Skin of body (tissue), 2 donors: ENCODE measurements around the gene KCNK15. TPM values are rescaled to one million over a fixed set of nuclear protein-coding genes. Genes with fewer than 3 reads are reported as not detected.

Experiments
- DNase-seq: peaks from one replicate; lab custom pipeline; 2025; lab: John Stamatoyannopoulos, UW
- total RNA-seq: library from RNA; depleted of rRNA; stranded (reverse); fragments of >200 nt; gene quantifications from one replicate; pipeline ENCODE4 v1.2.3, GENCODE V29; 2014

The KCNK15 gene
- total RNA-seq, 1 donor from 2014 or later: 0.59 TPM

DNA sequence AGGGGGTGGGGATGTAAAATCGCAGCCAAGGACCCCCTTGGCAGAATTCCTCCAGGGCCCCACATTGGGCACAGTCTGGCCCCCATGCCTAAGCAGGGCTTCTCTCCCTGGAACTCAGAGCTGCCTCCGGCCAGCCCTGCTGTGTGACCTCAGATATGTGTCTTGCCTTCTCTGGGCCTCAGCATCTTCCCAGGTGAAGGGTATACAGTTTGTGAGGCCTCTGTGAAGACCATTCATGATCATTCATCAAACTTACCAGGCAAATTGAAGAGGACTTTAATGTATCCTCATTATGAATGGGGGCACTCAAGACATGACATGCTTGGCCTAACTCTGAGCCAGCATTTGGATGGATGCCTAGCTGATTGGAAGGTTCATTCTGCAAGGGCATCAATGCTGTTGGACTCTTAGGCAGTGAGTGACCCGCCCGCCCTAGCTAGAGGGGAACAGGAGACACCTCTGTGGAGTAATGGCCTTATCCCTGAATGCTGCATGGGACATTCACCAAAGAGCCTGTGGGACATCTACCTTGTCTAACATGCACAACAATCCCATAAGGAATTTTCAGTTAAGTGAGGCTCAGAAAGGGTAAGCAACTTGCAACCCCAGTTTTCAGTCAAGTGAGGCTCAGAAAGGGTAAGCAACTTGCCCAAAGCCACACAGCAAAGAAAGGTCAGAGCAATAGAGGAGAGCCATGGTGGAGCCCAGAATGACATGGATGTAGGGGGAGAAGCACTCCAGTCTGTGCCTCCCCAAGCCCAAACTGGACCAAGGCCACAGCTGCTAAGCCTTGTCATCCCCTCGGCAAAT is 30.0 kb upstream of the KCNK15 start:
- DNase-seq: no peak

DNA sequence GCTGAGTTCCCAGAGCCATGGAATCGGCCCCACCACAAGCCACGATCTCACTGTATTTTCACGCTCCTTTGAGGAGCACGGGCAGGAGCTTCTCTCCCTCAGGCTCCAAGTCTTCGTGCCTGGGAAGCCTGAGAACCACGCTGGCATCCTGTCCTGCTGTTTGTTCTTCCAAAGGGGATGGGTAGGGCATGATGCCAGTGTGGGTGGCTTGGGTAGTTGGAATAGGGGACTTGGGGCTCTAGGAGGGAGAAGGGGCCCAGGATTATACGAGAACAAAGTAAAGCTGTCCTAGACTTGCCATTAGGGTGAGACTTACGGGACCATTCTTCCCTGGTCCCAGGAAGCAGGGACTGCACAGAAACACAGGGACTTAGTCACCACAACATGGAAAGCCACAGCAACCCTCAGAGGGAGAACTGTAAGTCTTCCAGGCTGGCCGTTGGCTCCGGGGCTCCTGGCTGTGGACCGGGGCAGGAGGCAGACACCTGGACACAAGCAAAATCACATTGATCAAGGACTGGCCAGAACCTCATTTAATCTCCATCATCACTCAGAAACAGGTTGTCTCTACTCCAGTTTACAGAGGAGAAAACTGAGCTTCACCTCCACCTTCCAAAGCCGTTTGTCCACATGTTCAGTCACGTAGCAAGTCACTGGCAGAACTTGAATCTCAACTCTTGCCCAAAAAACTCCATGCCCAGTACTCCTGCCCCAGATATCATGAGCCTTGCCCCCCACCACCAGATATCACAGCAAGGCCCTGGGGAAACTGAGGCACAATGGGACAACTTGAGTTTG is 29.2 kb upstream of the KCNK15 start:
- DNase-seq: no peak

DNA sequence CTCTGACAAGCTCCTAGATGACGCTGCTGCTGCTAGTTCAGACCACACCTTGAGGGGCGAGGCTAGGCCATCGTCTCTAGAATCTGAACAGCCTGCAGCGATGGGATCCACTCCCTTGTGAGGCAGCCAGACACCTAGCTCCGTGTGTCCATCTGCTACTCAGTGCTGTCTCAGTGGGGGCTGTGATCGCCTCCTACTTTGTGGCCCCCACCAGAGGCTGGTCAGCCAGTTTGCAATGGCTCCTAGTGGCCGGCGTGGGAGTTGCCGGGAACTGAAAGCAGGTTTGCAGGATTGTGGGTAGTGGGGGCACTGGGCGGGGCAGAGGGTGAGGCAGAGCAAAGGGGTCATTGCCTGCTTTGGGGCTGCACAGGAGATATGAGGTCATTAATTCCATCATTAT is 27.7 kb upstream of the KCNK15 start:
- DNase-seq: no peak

DNA sequence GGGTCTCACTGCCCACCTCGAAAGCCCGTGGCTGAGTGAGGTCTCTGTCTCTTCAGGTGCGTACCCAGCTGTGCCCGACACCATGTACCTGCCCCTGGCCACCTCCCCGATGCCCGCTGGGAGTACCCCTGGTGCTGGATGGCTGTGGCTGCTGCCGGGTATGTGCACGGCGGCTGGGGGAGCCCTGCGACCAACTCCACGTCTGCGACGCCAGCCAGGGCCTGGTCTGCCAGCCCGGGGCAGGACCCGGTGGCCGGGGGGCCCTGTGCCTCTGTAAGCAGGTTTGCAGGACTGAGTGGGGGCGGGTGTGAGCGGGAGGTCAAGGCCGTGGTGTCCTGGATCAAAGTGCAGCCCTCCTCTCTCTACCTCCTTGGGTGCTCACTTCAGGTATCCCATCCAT is 25.8 kb upstream of the KCNK15 start:
- DNase-seq: no peak

DNA sequence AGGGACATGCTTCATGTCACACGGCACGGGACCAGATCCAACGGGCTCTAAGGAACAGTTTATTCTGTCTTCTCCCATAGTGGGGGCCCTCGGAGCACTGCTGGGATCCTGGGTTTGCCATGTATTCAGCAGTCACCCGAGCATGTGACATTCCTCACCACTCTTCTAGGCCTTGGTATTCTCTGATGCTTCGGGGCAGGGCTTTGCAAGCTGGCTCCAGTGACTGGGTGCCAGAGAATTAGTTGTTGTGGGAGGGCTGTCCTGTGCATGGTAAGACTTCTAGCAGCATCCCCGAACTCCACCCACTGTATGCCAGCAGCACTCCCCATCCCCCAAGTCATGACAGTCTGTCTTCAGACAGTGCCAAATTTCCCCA is 25.1 kb upstream of the KCNK15 start:
- no peak for DNase-seq

DNA sequence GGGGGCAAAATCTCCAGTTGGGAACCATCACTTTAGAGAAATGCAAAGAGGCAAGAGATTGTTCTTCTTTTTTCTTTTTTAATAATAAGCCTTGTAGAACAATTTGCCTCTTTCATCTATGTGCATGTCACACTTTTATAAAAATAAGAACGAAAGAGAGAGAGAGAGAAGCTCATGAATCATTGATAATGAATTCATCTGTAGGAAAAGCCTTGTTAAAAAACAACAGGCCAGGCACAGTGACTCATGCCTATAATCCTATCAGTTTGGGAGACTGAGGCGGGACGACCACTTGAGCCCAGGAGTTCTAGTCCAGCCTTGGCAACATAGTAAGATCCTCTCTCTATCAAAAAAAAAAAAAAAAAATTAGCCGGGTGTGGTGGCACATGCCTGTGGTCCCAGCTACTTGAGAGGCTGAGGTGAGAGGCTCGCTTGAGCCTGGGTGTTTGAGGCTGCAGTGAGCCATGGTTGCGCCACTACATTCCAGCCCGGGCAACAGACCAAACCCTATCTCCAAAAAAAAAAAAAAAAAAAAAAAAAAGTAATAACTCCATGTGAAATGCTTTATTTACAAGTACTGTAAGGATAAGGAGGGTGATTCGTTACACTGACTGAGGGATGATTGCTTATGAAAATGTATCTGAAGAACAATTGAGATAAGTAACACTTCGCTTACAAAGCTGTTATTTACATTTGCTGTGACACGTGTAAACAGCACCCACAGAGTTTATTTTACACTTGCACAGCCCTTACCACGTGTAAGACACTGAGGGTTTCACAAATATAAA is 24.5 kb upstream of the KCNK15 start:
- no peak for DNase-seq

DNA sequence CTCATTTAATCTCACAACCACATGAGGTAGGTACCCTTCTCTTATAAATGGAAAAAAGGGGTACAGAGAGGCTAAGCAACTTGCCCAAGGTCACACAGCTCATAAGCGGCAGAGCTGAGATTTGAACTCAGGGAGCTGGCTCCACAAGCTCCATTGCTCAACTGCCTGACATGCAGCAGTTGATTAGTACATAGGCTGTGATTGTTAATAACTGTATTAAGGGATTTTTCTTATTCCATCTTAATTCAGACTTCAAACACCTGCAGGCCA is 23.9 kb upstream of the KCNK15 start:
- no peak for DNase-seq

DNA sequence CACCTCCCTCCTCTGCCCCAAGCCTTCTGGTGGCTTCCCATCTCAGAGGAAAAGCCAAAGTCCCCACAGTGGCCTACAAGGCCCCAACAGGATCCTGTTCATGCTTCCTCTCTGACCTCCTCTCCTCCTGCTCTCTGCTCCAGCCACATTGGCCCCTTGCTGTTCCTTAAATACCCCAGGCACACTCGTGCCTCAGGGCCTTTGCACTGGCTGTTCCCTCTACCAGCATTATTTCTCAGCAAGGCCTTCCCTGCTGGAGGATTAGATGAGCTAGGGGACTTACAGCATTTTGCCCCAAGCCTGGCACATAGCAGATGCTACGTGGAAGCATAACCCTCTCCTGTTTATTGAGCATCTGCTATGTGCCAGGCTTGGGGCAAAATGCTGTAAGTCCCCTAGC is 22.7 kb upstream of the KCNK15 start:
- no peak for DNase-seq

DNA sequence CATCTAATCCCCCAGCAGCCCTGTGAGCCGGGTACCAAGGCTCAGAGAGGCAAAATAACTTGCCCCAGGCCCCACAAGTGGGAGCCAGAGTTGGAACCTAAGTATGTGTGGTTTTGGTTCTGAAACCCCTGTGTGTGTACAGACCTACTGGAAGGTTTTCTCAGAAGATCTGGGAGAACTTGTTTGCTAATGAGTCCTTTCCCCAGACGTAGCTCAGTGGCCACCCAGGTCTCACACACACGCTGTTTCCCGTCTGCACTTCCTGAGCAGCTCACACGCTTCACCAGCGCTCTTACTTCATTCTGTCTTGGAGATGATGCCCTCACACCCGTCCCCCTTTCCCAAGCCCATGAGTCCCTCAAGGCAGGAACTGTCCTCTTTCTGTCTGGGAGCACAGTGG is 22.3 kb upstream of the KCNK15 start:
- no peak for DNase-seq

DNA sequence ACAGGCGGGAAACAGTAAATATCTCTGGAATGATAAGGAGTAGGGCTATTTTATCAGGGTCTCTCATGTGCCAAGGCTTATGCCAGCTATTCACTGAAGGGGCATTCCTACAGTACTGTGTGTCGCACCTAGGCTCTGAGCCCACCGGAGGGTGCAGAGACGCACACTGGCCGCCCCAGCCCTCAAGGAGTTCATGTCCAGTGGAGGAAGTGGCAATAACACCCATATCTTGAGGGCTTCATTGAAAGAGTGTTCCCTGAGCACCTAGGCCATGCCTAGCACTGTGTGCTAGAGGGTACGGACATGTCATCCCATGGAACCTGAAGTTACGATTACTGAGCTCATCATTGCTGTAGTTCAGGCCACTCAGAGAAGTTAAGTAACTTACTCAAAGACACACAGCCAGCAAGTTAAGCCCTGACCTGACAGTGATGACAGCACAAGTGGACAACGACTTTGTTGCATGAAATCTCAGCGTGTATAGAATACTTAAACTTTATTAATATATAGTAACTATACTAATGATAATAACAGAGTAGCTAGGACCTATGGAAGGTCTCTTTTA is 21.8 kb upstream of the KCNK15 start:
- DNase-seq: no peak

DNA sequence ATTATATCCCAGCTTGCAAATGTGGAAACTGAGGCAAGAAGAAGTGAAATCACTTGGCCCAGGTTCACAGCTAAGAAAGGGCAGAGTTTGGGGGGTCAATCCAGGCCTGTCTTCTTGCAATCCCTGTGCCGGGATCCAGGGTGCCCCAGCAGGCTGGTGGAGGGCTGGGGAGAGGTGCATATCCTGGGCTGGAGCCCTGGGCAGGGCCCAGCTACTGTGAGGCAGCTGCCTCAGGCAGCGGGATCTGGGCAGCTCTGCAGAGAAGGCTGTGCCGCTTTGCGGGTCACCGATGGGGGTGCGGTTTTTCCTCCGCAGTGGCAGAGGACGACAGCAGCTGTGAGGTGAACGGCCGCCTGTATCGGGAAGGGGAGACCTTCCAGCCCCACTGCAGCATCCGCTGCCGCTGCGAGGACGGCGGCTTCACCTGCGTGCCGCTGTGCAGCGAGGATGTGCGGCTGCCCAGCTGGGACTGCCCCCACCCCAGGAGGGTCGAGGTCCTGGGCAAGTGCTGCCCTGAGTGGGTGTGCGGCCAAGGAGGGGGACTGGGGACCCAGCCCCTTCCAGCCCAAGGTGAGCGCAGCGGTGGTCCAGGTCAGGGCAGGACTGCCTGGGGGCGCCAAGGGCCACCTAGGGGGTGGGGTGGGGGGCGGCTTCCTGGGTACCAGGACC is 21.1 kb upstream of the KCNK15 start:
- DNase-seq: no peak

DNA sequence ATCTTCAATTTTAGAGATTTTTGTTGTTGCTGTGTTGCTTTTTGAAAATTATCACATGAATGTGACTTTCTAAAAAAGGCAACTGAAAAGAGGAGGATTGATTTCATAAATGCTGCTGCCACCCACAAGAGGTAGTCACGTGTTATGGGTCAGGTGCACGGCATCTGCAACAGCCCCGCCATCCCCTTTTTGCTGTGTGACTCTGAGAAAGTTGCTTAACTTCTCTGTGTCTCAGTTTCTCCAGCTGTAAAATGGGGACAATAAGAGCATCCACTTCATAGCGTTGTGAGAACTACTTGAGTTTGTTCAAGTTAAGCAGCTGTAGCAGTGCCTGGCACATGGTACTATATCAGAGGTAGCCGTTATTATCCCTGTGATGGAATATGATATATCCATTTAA is 19.8 kb upstream of the KCNK15 start:
- no peak for DNase-seq

DNA sequence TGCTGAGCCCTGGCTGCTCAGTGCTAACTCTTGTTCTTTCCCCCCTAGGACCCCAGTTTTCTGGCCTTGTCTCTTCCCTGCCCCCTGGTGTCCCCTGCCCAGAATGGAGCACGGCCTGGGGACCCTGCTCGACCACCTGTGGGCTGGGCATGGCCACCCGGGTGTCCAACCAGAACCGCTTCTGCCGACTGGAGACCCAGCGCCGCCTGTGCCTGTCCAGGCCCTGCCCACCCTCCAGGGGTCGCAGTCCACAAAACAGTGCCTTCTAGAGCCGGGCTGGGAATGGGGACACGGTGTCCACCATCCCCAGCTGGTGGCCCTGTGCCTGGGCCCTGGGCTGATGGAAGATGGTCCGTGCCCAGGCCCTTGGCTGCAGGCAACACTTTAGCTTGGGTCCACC is 18.6 kb upstream of the KCNK15 start:
- no peak for DNase-seq

DNA sequence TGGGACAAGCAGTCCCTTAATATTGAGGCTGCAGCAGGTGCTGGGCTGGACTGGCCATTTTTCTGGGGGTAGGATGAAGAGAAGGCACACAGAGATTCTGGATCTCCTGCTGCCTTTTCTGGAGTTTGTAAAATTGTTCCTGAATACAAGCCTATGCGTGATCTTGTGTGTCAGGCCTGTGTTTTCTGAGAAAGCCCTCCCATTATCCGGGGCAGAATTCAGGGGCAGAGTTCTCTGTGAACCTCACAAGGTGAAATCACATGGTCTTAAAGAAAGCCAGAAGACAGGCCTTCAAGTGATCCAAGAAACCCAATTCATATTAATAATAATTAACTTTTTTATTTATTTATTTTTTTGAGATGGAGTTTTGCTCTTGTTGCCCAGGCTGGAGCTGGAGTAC is 18.0 kb upstream of the KCNK15 start:
- no peak for DNase-seq

DNA sequence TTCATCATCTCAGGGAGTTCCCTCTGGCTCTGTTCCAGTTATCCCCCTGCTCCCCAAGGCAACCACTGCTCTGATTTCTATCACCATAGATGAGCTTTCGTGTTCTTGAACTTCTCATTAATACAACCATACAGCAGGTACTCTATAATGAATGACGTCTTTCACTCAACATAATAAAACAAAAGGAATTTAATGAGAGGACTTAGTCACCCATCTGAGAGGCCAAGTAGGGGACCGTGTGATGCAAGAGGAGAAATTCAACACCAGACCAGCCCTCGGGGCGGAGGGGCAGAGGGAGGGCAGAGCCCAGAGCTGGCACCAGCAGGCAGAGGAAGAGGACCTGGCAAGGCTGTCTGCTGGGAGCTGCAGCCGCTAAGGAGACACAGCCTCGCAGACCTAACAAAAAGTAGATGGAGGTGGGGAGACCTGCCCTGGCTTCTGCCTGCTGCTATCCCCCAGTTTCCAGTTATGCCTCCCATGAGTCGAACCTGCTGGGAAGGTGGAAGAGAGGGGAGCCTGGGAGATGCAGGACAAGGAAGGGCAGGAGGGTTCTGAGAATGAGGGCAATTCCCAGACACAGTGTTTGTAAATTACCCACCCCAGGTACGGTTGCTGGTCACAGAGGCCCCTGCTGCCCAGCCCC is 16.7 kb upstream of the KCNK15 start:
- no peak for DNase-seq

DNA sequence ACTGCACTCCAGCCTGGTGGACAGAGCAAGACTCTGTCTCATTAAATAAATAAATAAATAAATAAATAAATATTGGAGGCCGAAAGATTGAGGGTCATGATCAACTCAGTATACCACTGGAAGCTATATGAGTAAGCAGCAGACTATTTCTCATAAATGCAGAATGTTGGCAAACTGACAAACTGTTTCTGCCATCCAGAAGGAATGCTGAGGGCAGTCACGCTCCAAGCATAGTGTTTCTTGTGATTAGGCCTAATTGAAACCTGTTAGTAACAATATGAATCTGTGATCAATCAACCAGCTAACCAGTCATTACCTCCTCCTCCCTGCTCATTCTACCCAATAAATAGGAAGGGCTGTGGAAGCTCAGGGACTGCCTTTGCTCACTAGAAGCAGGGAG is 15.2 kb upstream of the KCNK15 start:
- DNase-seq: no peak

DNA sequence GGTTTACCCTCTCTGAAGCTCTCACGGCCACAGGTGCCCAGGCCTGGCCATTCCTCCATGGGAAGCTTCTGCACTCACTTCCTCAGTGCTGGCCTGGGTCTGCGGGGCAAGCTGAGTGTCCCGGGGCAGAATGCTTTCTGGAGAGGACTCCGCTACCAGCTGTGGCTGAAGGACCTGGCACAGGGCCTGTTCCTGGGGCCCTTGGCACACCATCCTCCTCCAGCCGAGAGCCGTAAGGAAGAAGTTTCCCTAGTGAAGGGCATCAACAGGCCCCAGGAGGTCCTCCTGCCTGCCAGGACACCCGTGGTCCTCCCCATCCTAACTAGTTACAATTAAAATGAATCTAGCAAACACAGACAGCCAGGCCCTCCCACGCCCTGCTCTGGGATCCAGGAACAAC is 14.0 kb upstream of the KCNK15 start:
- no peak for DNase-seq

DNA sequence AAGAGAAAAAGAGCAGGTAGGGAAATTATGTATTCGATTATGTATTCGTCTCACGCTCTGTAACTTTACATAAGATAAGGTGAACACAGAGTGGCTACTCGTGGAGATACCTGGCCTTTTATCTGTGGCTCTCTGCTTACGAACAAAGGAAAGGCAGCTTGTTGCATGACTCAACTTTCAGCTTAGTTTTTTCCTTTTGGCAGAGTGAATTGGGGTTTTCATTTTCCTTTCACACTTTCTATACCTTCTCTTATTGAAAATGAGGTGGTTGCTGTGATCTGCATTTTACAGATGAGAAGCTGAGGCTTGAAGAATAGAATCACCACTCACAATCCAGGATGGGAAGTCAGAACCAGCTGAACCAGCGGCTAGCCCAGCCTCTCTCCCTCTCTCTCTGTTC is 13.3 kb upstream of the KCNK15 start:
- DNase-seq: no peak

DNA sequence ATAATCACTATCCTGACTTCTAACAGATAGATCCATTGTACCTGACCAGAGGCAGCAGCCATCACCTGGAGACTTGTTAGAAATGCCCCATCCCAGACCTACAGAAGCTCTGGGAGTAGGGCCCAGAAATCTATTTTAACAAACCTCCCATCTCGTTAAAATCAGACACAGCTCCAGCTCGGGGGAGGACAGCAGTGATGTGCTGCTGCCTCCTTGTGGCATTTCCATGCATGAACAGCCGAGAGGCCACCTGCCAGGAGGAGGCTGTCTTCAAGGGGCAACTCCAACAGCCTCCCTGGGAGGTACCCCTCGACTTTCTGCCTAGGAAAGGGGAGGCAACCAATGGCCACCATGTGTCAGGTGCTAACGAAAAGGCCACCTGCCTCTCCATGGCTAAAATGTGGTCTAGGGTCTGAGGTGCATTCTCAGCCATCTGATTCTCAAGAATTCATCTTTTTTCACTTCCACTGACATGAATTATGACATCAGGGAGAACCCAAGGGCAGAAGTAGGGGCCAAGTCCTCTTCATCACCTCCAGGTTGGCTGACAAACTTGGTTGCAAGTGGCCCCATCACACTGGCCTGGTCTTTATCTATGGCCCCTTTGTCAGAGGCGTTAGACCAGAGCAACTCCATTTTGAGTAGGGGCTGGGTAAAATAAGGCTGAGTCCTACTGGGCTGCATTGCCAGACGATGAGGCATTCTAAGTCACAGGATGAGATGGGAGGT is 12.2 kb upstream of the KCNK15 start:
- DNase-seq: peak; percentile 51

DNA sequence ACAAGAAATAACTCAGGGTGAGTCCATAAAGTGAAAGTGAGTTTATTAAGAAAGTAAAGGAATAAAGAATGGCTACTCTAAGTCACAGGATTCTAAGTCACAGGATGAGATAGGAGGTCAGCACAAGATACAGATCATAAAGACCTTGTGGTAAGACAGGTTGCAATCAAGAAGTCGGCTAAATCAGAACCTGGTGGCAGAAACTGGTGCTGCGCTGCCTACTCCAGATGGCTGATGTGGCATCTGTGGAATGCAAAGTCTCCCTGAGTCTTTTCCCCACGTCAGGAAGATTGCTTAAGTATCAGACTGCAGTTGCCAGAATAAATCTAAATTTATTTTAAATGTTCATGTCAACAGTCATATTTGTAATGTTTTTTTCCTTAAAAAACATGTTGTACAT is 10.7 kb upstream of the KCNK15 start:
- DNase-seq: no peak

DNA sequence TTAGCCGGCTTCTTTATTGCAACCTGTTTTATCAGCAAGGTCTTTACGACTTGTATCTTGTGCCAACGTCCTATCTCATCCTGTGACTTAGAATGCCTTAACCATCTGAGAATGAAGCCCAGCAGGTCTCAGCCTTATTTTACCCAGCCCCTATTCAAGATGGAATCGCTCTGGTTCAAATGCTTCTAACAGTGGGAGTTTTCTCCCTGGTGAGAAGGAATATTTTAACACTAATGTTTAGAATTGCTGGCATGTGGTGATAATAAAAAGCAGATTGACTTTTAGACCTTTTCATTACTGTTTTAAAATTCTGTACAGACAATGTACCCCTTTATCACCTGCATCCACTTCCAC is 9.9 kb upstream of the KCNK15 start:
- no peak for DNase-seq
